ENCODE data around the gene DLEU7.
A peak's percentile ranks its signal among the peaks of the same experiment; 100 is the strongest.

Gene DLEU7

GRCh38 chr13:50843257-50844083 is at the start of gene DLEU7:
Gene DLEU7, minus strand, starts transcription at chr13:50843692. Its CDS starts 46 bp downstream, at chr13:50843646.
- Histone ChIP-seq H3K4me2 (ENCODE audit: low read depth, low read length, poor library complexity, severe bottlenecking) (no peak within 1 kb of the TSS), H2AFZ (ENCODE audit: low read length) (no peak within 1 kb of the TSS), H3K36me3 (ENCODE audit: insufficient read depth, low read length) (no peaks in the 10 kb centered on the region), H3K79me2 (ENCODE audit: insufficient read depth, low read length) (no peaks in the 10 kb centered on the region), H3K9me3 (ENCODE audit: insufficient read depth, low read depth, low read length) (no peaks in the 10 kb centered on the region), H3F3A (ENCODE audit: low read depth) (no peaks in the 10 kb centered on the region), H4K20me1 (ENCODE audit: insufficient read depth, low read length, poor library complexity, severe bottlenecking) (no peaks in the 10 kb centered on the region), H3K27me3 (ENCODE audit: insufficient read depth, low read length, poor library complexity, severe bottlenecking) (no peaks in the 10 kb centered on the region), H3K9ac (ENCODE audit: low read depth, low read length, poor library complexity, severe bottlenecking) (no peak within 1 kb of the TSS), H3K9me2 (replicated peaks; ENCODE audit: low read depth, low read length) (no peaks in the 10 kb centered on the region), H3K4me3 (ENCODE audit: low read length, poor library complexity, severe bottlenecking) (no peak within 1 kb of the TSS), H3K4me1 (ENCODE audit: insufficient read depth, low read length, poor library complexity, severe bottlenecking) (peaks cover 35% of the 10 kb centered on the region)
- no peak for TF ChIP-seq CTCF (conservative IDR thresholded peaks at IDR 0.05; ENCODE audit: low read length)

GRCh38 chr13:50892210-50892944 is 48.9 kb upstream of the DLEU7 start:
- Histone ChIP-seq H3K36me3 (ENCODE audit: insufficient read depth, low read length) (no peaks in the 10 kb centered on the region), H3K9me3 (ENCODE audit: insufficient read depth, low read depth, low read length) (no peaks in the 10 kb centered on the region), H2AFZ (ENCODE audit: low read length) (no peak overlapping the region), H3F3A (ENCODE audit: low read depth) (peaks cover 36% of the 10 kb centered on the region), H3K79me2 (ENCODE audit: insufficient read depth, low read length) (no peaks in the 10 kb centered on the region), H3K9me2 (replicated peaks; ENCODE audit: low read depth, low read length) (no peaks in the 10 kb centered on the region), H3K4me1 (ENCODE audit: insufficient read depth, low read length, poor library complexity, severe bottlenecking) (peaks cover 75% of the 10 kb centered on the region), H3K9ac (ENCODE audit: low read depth, low read length, poor library complexity, severe bottlenecking) (peak overlapping the region; percentile 91), H3K4me2 (ENCODE audit: low read depth, low read length, poor library complexity, severe bottlenecking) (peak overlapping the region; percentile 75), H4K20me1 (ENCODE audit: insufficient read depth, low read length, poor library complexity, severe bottlenecking) (no peaks in the 10 kb centered on the region), H3K27me3 (ENCODE audit: insufficient read depth, low read length, poor library complexity, severe bottlenecking) (no peaks in the 10 kb centered on the region), H3K4me3 (ENCODE audit: low read length, poor library complexity, severe bottlenecking) (peak overlapping the region; percentile 62)
- TF ChIP-seq EZH2phosphoT487 (IDR thresholded peaks at IDR 0.05; ENCODE audit: borderline replicate concordance) (no peak), CTCF (conservative IDR thresholded peaks at IDR 0.05; ENCODE audit: low read length) (no peak)

GRCh38 chr13:50891206-50891605 is 47.7 kb upstream of the DLEU7 start:
- no peaks in the 10 kb centered on the region for H3K79me2 ChIP-seq (ENCODE audit: insufficient read depth, low read length)
- peak overlapping the region; percentile 62 for H3K4me3 ChIP-seq (ENCODE audit: low read length, poor library complexity, severe bottlenecking)
- H3K36me3 ChIP-seq (ENCODE audit: insufficient read depth, low read length): no peaks in the 10 kb centered on the region
- TF ChIP-seq CTCF (conservative IDR thresholded peaks at IDR 0.05; ENCODE audit: low read length): no peak
- TF ChIP-seq EZH2phosphoT487 (IDR thresholded peaks at IDR 0.05; ENCODE audit: borderline replicate concordance): no peak
- H3K4me2 ChIP-seq (ENCODE audit: low read depth, low read length, poor library complexity, severe bottlenecking): peak overlapping the region; percentile 75
- H3K4me1 ChIP-seq (ENCODE audit: insufficient read depth, low read length, poor library complexity, severe bottlenecking): peaks cover 65% of the 10 kb centered on the region
- no peaks in the 10 kb centered on the region for H3K27me3 ChIP-seq (ENCODE audit: insufficient read depth, low read length, poor library complexity, severe bottlenecking)
- no peaks in the 10 kb centered on the region for H3K9me3 ChIP-seq (ENCODE audit: insufficient read depth, low read depth, low read length)
- H3K9me2 ChIP-seq (replicated peaks; ENCODE audit: low read depth, low read length): no peaks in the 10 kb centered on the region
- peaks cover 36% of the 10 kb centered on the region for H3F3A ChIP-seq (ENCODE audit: low read depth)
- H4K20me1 ChIP-seq (ENCODE audit: insufficient read depth, low read length, poor library complexity, severe bottlenecking): no peaks in the 10 kb centered on the region
- no peak overlapping the region for H2AFZ ChIP-seq (ENCODE audit: low read length)
- H3K9ac ChIP-seq (ENCODE audit: low read depth, low read length, poor library complexity, severe bottlenecking): peak overlapping the region; percentile 91
